ENCODE results near the gene CCDC9.
"Not testable (repeated sequence)": the region's sequence is repeated elsewhere in the genome, so short reads cannot be mapped to it uniquely, and the experiment has no call there.

CCDC9 gene

GRCh38 chr19:47232422-47233211 is 23.7 kb upstream of the CCDC9 start:
- DNase-seq (ENCODE audit: low spot score): no peak

DNA sequence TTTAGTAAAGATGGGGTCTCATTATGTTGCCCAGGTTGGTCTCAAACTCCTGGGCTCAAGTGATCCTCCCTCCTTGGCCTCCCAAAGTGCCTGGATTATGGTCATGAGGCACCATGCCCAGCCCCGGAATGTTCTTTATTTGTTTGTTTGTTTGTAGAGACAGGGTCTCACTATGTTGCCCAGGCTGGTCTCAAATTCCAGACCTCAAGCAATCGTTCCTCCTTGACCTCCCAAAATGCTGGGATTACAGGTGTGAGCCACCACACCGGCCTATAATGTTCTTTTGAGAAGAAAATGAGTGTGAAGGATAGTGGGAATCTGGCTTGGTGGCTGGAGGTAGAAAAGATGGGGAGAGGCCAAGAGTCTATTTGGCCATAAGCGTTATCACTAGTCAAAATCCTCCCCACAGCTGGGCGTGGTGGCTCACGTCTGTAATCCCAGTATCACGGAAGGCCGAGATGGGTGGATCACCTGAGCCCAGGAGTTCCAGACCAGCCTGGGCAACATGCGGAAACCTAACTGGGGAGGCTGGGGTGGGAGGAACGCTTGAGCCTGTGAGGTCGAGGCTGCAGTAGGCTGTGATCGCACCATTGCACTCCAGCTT is 20.2 kb upstream of the CCDC9 start:
- DNase-seq (ENCODE audit: low spot score): no peak

DNA sequence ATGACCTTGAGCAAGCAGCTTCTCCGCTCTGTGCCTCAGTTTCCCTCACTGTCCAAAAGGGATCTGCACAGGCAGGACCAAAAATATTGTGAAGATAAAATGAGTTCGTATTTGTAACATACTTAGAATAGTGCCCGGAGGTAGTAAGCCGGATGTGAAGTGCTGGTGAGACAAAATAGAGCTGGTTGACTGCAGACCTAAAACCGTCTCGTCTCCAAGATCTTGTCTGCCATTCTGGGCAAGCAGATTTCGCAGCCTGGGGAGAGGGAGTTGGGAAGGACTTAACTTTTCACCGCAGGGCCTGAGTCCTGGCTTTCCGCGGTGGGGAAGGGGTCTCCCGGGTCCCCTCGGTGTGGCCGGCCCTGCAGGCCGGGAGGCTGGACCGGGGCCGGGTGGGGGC is 17.2 kb upstream of the CCDC9 start:
- no peak for DNase-seq (ENCODE audit: low spot score)

DNA sequence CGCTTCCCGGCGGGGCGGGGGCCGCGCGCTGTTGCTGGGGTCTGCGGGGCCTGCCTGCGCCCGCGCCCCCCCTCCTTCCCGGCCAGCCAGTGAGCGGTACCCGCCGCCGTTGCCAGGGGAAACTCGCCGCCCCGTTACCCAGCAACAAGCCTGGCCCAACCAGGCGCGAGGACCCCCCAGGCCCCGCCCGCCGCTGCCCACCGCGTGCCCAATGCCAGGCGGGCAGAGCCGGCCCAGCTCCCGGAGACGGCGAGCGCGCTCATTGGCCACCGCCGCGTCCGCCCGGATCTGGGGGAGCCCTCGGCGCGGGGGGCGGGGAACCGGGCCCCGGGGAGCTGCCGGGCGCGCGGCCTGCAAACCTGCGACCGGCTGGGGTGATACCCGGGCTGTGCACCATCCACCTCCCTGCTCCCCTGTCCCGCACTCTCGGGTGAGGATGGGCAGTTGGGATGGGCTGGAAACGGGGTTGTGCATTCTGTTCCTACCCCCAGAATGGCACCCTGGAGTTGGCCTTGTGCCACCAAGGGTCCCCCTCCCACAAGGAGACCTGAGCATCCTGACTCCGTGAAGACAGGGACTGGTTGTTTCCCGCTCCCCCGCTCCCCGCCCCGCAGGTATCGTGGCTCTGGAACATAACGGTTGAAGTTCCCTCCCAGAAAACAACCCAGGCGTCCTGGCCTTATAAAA is 16.6 kb upstream of the CCDC9 start:
- peak; percentile 78 for DNase-seq (ENCODE audit: low spot score)

DNA sequence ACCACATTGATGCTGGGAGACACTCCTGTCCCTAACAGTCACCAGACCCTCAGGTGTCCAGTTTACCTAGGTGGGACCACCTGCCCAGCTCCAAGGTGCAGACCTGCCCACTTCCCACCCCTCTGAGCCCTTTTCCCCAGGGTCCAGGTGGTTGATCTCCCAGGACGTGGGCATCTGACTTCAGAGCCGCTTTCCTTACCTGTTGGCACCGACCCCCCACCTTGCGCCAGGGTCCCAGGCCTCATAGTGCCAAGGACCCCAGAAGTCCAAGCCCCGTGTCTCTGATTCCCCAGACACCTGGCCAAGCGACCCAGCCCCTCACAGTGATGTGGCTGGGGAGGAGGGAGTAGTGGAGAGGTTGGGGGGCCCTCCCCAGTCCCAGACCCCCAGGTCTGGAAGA is 15.8 kb upstream of the CCDC9 start:
- DNase-seq (ENCODE audit: low spot score): no peak

GRCh38 chr19:47240996-47241918 is 15.1 kb upstream of the CCDC9 start:
- DNase-seq (ENCODE audit: low spot score): peak; percentile 78

DNA sequence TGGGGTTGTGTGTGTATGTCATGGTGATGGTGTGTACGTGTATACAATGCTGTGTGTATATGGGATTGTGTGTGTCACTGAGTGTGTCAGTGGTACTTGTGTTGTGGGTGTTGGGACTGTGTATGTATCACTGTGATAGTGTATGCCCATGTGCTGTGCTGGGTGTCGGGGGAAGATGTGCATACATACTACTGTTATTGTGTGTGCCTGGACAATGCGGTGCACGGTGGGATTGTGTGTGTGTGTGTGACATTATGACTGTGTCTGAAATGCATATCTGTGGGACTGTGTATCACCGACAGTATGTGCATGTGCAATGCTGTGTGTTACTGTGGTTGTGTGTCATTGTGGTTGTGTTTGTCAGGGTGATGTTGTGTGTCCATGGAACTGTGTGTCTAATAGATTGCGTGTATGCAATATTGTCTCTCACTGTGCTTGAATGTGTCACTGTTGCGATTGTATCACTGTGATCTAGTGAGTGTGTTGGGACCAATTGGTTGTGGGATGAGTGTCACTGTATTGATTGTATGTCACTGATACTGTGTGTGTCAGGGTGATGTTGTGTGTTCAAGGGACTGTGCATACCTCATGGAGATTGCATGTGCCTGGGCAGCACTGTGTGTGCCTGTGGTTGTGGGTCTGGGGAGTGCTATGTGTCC is 14.3 kb upstream of the CCDC9 start:
- no peak for DNase-seq (ENCODE audit: low spot score)

DNA sequence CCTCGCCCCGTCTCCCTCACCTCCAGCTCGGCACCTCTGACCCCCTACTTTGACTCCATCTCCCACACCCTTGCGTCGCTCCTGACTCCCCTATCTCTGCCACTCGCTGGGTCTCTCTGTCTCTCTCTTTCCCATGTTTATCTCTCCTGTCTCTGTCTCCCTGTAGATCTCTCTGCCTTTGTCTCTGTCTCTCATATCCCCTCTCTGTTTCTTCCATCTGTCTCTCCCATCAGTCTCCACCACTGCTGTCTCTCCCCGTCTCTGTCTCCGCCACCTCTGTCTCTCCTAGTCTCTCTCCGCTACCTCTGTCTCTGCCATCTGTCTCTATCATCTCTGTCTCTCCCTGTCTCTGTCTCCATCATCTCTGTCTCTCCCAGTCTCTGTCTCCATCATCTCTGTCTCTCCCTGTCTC is 13.0 kb upstream of the CCDC9 start:
- no peak for DNase-seq (ENCODE audit: low spot score)

- DNase-seq (ENCODE audit: low spot score): peak; percentile 85
Observed at GRCh38 chr19:47243776-47244547, 12.4 kb upstream of the CCDC9 start.

GRCh38 chr19:47247308-47247990 is 8.9 kb upstream of the CCDC9 start:
- peak; percentile 47 for DNase-seq (ENCODE audit: low spot score)

GRCh38 chr19:47253016-47253415 is 3.3 kb upstream of the CCDC9 start:
- not testable (repeated sequence) for DNase-seq (ENCODE audit: low spot score)

DNA sequence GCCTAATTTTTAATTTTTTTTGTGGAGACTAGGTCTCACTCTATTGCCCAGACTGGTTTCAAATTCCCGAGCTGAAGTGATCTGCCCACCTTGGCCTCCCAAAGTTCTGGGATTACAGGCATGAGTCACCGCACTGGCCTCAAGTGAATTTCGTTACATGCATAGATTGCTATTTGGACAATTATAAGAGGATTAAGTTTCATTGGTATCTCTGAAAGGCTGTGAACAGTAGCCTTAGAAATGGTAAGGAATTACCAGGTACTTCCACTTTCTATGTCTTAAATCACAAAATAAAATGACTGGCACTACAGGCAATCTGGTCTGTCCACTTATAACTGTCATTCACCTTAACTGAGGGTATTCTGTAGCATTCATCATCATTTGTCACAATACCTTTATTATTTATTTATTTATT is 2.9 kb upstream of the CCDC9 start:
- DNase-seq (ENCODE audit: low spot score): no peak

- DNase-seq (ENCODE audit: low spot score): no peak
Observed at GRCh38 chr19:47253970-47254369, 2.4 kb upstream of the CCDC9 start.

- peak; percentile 99 for DNase-seq (ENCODE audit: low spot score)
Observed at GRCh38 chr19:47256693-47257410, 527 bp downstream of the CCDC9 start.

DNA sequence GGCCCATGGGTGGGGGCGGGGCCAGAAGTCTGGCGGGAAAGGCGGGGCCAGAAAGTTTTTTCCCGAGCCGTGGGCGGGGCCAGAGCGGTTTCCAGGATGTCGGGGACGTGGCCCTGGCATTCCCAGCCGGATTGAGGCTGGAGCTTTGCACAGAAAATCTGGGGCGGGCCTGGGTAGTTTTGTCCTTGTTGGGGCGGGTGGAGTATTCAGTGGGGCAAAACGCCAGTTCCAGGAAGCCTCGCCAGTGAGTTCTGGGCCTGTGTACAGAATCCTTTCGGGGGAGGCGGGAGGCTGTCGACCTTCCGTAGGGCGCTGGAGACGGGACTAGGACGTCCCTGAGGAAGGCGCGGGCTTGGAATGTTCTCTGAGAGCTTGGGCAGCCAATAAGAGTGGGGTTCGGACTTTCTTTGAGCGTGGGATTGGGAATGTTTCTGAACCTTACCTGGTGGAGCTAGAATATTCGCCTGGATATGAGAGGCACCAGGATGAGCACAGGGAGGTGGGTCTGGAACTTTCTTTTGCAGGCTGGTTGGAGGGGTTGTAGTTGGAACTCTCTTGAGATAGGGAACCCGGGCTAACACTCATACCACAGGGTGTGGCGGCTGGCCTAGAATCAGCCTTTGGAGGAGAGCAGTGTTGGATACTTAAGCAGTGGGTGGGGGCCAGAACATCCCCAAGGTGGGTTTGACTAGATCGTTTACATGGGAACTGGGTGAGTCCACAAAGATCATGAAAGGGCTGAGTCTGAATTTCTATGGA is 1.3 kb downstream of the CCDC9 start:
- no peak for DNase-seq (ENCODE audit: low spot score)

DNA sequence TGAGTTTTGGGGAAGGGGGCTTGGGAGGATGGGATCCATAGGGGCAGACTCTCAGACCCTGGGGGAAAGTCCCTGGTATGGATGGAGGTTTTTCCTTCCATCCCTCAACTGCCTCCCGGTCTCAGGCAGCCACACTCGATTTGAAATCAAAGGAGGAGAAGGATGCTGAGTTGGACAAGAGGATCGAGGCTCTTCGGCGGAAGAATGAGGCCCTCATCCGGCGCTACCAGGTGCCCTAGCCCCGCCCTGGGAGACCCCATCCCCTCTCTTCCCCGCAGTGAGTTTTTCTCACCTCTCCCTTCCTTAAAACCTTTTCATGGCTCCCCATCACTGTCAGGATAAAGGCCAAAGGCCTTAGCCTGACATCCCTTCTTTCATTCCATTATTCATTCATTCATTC is 2.1 kb downstream of the CCDC9 start:
- DNase-seq (ENCODE audit: low spot score): no peak

GRCh38 chr19:47258895-47259555 is 2.7 kb downstream of the CCDC9 start:
- no peak for DNase-seq (ENCODE audit: low spot score)

- no peak for DNase-seq (ENCODE audit: low spot score)
Observed at GRCh38 chr19:47260476-47260875, 4.2 kb downstream of the CCDC9 start.

Data from iPS-NIHi11 (cell line).